ENCODE data around the gene ULBP2. TPM values are rescaled to one million over a fixed set of nuclear protein-coding genes. Genes with fewer than 3 reads are reported as not detected.
"Not testable (repeated sequence)": the region's sequence is repeated elsewhere in the genome, so short reads cannot be mapped to it uniquely, and the experiment has no call there.

Gene ULBP2
- total RNA-seq, 1 donor from 2014 or later = 5.8 TPM

GRCh38 chr6:149948616-149949015 is 6.8 kb downstream of the ULBP2 start:
- DNase-seq (ENCODE audit: low read depth, low spot score) = no peak

GRCh38 chr6:149950423-149950822 is 8.6 kb downstream of the ULBP2 start:
- no peak for DNase-seq (ENCODE audit: low read depth, low spot score)

GRCh38 chr6:149951096-149951495 is 9.3 kb downstream of the ULBP2 start:
- DNase-seq (ENCODE audit: low read depth, low spot score) = no peak

- DNase-seq (ENCODE audit: low read depth, low spot score) = no peak
Measured at GRCh38 chr6:149951626-149952025, 9.8 kb downstream of the ULBP2 start.

- DNase-seq (ENCODE audit: low read depth, low spot score) = not testable (repeated sequence)
Measured at GRCh38 chr6:149953390-149953789, 11.6 kb downstream of the ULBP2 start.

- DNase-seq (ENCODE audit: low read depth, low spot score) = not testable (repeated sequence)
Measured at GRCh38 chr6:149953934-149954327, 12.1 kb downstream of the ULBP2 start.

- DNase-seq (ENCODE audit: low read depth, low spot score) = not testable (repeated sequence)
Measured at GRCh38 chr6:149954328-149954983, 12.6 kb downstream of the ULBP2 start.

- DNase-seq (ENCODE audit: low read depth, low spot score) = not testable (repeated sequence)
Measured at GRCh38 chr6:149954984-149955653, 13.3 kb downstream of the ULBP2 start.

- not testable (repeated sequence) for DNase-seq (ENCODE audit: low read depth, low spot score)
Measured at GRCh38 chr6:149955654-149956317, 14.0 kb downstream of the ULBP2 start.

- peak; percentile 56 for DNase-seq (ENCODE audit: low read depth, low spot score)
Measured at GRCh38 chr6:149958124-149958523, 16.3 kb downstream of the ULBP2 start.

- DNase-seq (ENCODE audit: low read depth, low spot score) = not testable (repeated sequence)
Measured at GRCh38 chr6:149959806-149960205, 18.0 kb downstream of the ULBP2 start.

- no peak for DNase-seq (ENCODE audit: low read depth, low spot score)
Measured at GRCh38 chr6:149960488-149960887, 18.7 kb downstream of the ULBP2 start.

- DNase-seq (ENCODE audit: low read depth, low spot score) = no peak
Measured at GRCh38 chr6:149961728-149962425, 20.1 kb downstream of the ULBP2 start.

- no peak for DNase-seq (ENCODE audit: low read depth, low spot score)
Measured at GRCh38 chr6:149962461-149963211, 20.8 kb downstream of the ULBP2 start.

- DNase-seq (ENCODE audit: low read depth, low spot score) = no peak
Measured at GRCh38 chr6:149963212-149963461, 21.3 kb downstream of the ULBP2 start.

GRCh38 chr6:149963462-149964307 is 21.9 kb downstream of the ULBP2 start, which contains the start of gene ULBP1:
Gene ULBP1, plus strand, starts transcription at chr6:149963943. Its CDS starts 107 bp downstream, at chr6:149964050.
- DNase-seq (ENCODE audit: low read depth, low spot score) = no peak

- no peak for DNase-seq (ENCODE audit: low read depth, low spot score)
Measured at GRCh38 chr6:149964308-149965193, 22.7 kb downstream of the ULBP2 start.

GRCh38 chr6:149965194-149966020 is 23.6 kb downstream of the ULBP2 start:
- DNase-seq (ENCODE audit: low read depth, low spot score) = no peak
